Sciatic nerve (tissue), 2 donors: ENCODE measurements around the gene GSTCD. TPM values are rescaled to one million over a fixed set of nuclear protein-coding genes. Genes with fewer than 3 reads are reported as not detected.
"Not testable (repeated sequence)": the region's sequence is repeated elsewhere in the genome, so short reads cannot be mapped to it uniquely, and the experiment has no call there.

Experiments used
- ATAC-seq: fragments of 200-7000 bp; cut with Tn5 transposase; one replicate; pipeline ENCODE4 v1.9.1; 2020; ENCODE audit warnings: mild to moderate bottlenecking, moderate library complexity
- DNase-seq: peaks from one replicate; pipeline ENCODE4 v3.0.0-alpha.2; 2020; ENCODE audit warnings: low spot score
- intact Hi-C: fragments of 100-400 bp; cut with DNase I; formaldehyde crosslinking; loops from one replicate; pipeline ENCODE4 v1.14.2; 2022
- total RNA-seq: library from RNA; stranded (reverse); fragmentation: NEBNext Ultra II Directional; extraction: Animal tissue kit (Norgen Biotek cat#: 25700); gene quantifications from one replicate; pipeline ENCODE4 v1.2.1, GENCODE V29; 2021
- donor health status: DM: no; HTN: no; CAD: no.
- donor health status: DM: no; HTN: no; CAD: no.

Gene GSTCD, protein sequence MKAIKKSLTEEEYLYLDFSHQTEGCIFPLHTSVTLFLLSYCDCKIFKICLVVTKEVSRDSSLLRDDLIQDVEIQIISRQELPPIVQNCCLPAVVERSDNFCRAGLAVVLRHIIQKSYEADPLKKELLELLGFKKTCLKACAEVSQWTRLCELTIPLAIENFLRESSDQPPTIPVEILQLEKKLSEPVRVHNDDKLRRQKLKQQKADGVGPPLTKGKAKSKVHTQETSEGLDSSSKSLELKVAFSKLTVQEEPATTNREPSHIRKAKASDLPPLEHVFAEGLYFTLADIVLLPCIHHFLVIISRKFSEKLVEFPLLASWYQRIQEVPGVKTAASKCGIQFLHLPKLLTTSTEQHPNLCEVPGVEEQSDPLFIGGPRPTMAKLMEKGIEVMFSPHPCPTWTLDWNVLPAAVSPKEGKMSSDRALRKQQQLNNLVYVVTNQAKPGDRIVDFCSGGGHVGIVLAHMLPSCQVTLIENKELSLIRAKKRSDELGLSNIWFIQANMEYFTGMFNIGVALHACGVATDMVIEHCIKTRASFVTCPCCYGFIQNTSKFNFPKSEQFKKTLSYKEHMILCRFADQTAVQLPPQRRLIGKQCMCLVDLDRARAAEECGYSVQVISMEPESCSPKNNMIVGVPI
- total RNA-seq, result 7.4 TPM

DNA sequence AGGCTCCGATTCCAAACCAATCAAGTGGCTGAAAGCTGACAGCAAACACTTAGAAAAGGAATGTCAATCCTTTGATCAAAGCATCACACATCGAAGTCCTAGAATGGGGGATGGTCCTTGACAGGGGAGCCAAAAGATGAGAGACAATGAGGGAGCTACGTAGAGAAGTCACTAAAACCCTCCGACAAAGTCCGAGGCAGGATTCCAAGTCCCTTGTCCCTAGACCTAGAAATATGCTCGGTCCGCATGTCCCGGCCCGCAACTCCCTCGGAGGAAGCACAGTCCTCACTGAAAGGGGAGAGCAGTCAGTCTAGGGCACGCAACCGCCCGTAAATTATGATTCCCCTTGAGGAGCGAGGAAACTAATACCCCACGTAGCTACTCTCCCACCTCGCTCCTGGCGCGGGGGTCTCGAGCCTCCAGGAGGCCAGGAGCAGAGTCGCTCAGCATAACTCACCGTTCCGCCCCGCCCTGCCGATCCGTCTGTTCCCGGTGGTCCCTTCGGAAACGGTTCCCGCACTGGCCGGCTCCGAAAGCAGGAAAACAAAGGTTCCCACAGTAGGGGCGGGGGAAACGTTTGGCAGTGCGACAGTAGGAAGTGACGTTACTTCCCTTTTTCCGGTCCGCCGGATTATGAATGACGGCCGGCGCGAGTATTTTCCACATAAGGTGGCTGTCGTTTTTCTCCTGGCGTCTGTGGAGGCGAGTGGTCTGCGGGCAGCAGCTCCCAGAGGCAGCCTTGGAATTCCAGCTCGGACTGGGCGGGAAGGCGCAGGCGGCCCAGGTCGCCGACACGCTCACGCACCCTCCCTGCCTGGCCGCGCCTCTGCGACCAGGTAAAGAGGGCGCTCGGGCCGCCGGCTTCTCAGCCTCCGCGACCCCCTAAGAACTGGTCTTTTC is at the start of gene GSTCD, which contains the start of gene INTS12:
GSTCD (plus strand) TSS at position 604 of the 900 bp plus-strand sequence. CDS start 8,830 bp downstream, outside the sequence.
INTS12 (minus strand) TSS at position 509 of the 900 bp plus-strand sequence. CDS start 8,684 bp downstream, outside the sequence.
- intact Hi-C loops, result no loop called here

DNA sequence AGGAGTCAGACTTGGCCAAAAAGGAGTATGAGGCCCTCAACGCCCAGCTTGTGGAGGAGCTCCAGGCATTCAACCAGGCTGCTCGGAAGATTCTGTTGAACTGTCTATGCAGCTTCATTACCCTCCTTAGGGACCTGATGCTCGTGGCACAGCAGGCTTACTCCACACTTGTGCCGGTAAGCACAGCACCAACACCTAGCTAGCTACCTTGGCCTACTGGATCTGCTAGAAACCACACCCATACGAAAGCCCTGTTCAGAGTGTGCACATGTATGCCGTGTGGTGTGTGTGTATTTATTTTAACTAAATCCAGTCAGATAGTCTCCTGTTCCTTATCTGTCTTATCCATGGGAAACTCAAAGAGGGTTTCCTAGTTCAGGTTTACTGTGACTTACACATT is 49.4 kb upstream of the GSTCD start:
- ATAC-seq (no peak), DNase-seq (no peak)
- intact Hi-C loops, result no loop called here

More for the DNA sequence above, at the start of gene GSTCD, which contains the start of gene INTS12:
- peak; percentile 95 for DNase-seq
- peak; percentile 99 for ATAC-seq

DNA sequence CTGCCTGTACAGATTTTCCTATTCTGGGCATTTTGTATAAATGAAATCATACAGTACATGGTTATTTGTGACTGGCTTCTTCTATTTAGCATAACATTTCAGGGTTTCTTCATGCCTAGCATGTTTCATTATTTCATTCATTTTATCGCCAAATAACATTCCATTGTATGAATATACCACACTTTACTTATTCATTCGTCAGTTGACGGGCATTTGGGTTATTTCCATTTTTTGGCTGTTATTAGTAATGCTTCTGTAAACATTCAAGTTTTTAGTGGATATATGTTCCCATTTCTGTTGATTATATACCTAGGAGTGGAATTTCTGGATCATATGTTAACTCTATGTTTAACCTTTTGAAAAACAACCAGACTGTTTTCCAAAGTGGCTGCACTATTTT is 47.6 kb upstream of the GSTCD start:
- ATAC-seq (no peak), DNase-seq (no peak)
- intact Hi-C loops, result no loop called here

DNA sequence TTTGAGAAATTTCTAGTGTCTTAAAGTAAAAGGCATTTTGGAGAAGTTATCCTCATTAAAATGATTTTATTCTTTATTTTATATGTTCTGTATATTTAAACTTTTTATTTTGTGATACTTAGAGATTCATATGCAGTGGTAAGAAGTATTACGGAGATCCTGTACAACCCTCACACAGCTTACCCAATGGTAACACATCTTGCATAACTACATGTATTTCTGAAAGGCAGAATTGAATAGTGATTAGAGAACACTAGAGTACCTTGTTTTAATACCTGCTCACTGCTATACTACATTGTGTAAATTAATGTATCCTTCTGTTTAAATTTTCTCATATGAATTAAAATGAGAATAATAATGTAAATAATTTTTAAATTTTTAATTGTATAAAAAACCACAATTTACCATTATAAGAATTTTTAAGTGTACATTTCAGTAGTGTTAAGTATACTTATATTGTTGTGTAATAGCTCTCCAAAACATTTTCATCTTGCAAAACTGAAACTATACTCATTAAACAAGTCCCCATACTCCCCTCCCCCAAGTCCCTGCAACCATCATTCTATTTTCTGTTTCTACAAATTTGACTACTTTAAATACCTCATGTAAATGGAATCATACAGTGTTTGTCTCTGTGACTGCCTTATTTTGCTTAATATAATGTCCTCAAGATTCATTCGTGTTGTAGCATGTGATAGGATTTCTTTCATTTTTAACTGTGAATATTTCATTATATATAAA is 45.5 kb upstream of the GSTCD start:
- ATAC-seq (no peak), DNase-seq (no peak)
- intact Hi-C loops, result no loop called here

DNA sequence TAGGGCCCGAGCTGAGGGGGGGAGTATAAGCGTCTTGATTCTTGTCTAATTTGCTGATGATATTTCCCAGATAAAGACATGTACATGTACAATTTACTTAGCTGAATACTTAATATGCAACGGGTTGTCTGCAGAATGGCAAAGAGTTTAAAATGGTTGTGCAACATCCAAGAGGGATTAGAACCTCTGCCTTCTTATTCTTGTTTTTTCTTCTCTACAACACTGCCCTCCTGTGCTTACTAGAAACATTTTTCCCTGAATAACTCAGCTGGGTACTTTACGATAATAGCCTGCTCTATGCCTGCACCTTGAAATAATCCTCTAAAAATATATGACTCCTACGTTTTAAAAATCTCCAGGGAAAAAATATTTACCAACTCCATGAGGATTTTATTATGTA is 41.9 kb upstream of the GSTCD start:
- DNase-seq, result no peak
- peak; percentile 49 for ATAC-seq
- intact Hi-C loops, result no loop called here

DNA sequence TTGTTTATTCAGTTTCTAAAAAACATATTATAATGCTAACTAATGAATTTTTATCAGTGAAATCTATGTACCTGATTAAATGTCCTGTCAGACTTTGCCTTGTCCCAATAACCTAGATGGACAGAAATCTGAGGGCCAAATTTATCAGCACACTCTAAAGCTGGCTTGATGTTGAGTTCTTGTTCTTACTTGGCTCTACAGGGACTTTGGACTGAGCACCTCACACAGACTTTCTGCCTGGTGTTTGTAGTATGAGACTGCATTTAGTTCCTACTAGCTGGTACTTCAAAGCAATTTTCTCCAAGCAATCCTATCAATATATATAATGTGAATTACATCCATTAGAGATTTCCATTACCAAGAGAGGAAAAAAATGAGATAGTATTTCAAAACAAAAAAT is 37.9 kb upstream of the GSTCD start:
- no peak for ATAC-seq
- intact Hi-C loops, result no loop called here

DNA sequence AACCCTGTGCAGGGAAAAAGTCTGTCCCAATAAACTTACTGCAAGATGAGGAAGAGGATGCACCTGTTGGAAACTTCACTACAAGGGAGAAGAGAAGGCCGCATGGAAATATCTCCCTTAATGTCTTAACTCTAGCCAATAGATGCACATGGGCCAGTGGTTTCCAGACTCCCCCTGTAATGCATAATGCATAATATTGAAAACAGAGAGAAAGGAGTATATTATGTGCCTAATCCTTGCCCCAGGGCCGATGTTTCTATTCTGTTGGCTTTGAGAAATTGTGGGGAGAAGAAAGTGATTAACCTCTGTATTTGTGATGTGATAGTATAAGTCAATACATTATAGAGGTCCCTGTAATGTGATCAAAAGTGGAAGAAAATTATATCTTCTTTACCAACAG is 37.3 kb upstream of the GSTCD start:
- DNase-seq (no peak), ATAC-seq (no peak)
- intact Hi-C loops, result no loop called here

More for the DNA sequence above, 37.9 kb upstream of the GSTCD start:
- no peak for DNase-seq

DNA sequence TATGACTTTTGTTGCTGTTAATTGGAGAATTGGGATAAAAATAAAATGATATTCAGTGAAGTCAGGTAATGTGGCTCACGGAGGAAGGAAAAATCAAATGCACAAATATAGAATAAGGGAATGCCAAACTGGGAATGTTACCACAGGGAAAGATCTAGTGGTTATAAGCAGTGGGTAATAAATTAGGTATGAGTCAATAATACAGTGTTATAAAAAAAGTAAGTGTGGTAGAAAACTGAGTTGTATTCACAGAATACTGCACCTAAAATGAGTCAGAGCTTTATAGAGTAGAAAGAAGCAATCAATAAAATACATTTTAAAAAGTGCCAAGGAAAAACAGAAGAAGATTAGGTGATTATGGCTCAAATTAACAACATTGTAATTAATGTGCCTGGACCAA is 34.6 kb upstream of the GSTCD start:
- intact Hi-C loops, result no loop called here

DNA sequence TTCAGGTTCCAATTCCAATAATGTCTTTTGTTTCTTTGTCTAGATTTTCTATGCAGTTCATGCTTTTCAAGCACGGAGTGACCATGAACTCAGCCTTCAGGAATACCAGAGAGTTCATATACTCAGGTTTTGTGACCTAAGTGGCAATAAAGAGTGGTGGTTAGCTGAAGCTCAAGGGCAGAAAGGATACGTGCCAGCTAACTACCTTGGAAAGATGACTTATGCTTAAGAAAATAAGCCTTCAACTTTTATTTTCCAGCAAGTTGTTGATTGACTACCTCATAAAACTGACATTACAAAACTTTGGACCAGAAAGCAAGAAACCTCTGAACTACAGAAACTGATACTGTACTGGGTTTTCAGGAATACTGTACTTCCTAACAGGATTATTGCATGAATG is 30.9 kb upstream of the GSTCD start:
- intact Hi-C loops, result no loop called here
- ATAC-seq (no peak), DNase-seq (no peak)

More for the DNA sequence above, 34.6 kb upstream of the GSTCD start:
- ATAC-seq, result no peak
- no peak for DNase-seq

DNA sequence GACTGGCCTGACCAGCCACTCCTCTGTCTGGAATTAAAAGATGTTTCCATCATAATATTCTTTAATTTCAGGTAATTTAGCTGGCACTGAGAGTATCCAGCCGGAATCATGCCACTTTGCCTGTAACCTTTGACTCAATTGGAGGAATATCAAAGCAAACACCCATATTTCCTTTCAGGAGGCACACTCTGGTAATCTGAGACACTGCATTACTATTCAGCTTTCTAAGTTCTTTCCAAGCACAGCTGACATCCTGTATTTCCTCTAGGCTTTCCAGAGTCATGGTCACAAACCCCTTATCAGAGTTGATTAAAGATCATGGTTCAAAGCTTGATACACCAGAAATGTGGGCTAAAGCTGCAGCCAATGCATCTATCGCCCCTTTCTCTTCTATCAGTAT is 29.4 kb upstream of the GSTCD start:
- ATAC-seq (no peak), DNase-seq (no peak)
- intact Hi-C loops, result no loop called here

DNA sequence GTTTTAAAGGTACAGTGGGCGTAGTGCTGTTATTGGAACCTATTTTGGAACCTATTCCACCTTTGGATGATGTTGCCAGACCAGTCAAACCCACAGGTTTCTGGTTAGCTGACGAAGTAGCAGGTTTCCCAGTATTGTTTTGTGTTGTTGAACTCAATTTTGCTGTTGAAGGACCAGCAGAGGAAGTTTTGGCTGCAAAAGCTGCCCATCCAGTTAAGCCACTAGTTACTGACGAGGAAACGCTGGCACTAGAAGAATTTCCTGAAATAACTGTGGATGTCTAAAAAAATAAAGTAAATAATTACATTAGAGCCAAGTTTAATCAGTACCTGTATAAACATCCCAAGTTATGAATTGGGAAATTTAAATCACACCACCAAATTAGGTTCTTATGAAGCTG is 25.5 kb upstream of the GSTCD start:
- DNase-seq, result no peak
- ATAC-seq, result no peak
- intact Hi-C loops, result no loop called here

DNA sequence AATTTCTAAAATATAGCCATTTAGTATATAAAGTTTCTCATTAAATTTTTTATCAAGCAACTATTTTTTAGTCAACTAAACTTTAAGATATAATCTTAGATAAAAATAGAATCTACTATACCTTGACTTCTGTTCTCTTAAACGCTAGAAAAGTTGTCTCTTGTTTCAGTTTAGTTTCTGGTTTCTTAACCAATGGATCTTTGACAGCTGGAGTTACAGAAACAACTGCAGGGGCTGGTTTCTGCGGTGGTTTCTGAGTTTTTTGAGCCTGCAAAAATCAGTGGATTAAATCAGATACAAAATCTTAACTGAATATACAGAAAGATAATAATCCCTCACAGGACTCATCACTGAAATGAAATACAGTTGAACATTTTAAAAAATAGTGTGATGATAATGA is 22.0 kb upstream of the GSTCD start:
- ATAC-seq (no peak), DNase-seq (no peak)
- intact Hi-C loops, result no loop called here

DNA sequence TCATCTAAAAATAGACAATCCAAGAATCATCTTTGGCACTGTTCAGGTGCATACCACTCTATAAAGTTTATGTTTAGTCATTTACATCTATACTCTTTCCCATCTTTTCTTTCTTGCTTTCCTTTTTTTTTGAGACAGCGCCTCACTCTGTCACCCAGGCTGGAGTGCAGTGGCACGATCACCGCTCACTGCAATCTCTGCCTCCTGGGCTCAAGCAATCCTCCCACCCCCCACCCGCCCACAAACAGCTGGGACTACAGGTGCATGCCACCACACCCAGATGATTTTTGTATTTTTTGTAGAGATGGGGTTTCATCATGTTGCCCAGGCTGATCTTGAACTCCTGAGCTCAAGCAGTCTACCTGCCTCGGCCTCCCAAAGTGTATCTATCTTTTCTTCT is 13.8 kb upstream of the GSTCD start:
- intact Hi-C loops, DNase-seq, ATAC-seq: not testable (repeated sequence)

DNA sequence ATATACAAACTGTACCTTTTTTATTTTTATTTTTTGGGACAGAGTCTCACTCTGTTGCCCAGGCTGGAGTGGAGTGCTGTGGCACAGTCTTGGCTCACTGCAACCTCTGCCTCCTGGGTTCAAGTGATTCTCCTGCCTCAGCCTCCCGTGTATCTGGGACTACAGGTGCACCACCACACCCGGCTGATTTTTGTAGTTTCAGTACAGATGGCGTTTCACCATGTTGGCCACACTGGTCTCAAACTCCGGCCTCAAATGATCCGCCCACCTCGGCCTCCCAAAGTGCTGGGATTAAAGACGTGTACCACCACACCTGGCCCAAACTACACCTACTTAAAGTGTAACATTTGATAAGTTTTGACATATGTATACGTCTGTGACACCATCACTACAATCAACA is 12.8 kb upstream of the GSTCD start:
- intact Hi-C loops, ATAC-seq, DNase-seq: not testable (repeated sequence)

DNA sequence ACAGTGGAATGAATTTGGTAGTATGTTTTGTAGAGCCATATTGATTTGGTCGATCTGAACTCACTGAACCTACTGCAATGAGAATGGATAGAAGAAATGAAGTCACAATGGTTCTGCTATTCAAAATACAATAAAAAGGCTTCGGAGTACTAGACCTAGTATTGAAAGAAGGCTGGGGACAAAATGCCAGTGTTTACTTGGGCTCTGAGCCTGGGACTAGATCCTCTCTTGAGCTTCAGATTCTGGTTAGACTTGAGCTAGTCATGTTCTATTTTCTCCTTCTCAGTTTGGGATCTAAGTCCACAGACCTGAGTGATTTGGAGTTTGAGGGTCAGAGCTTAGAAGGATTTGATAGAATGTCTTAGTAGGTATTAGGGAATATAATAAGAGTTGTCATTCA is 10.0 kb upstream of the GSTCD start:
- intact Hi-C loops, result no loop called here
- no peak for DNase-seq
- ATAC-seq, result no peak

DNA sequence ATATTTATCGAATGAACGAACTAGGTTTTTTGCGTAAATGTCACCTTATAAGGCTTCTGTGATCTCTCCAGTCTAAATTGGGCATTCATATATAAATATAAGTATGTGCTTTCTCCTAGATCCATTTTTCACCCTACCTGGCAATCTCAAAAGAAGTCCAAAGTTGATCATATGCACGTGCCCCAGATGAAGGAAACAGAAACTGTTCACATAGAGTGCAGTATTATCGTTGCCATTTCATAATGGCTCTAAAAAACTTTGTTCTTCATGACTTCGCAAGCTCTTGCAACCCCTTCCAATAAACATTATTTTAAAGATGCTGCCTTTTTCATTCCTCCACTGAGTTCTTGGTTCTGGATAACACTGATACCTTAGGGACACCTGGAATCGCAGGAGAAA is 803 bp upstream of the GSTCD start:
- no peak for ATAC-seq
- DNase-seq, result no peak
- intact Hi-C loops, result no loop called here

DNA sequence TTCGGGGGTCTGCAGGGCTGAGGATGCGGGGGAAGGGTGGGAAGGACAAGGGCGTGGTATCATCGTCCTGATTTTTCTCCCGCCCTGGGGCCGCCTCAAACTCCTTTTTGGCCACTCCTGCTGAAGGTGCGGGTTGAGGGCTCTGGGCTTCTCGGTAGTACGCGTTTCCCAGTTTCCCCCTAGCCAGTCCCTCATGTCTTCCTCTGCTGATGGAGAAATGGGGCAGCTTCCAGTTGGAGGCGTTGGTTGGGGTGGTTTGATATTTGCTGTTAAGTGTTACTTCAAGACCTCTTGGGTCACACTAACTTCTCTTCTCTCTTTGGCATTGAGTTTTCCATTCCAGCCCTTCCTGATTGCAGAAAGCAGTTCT is 482 bp downstream of the GSTCD start:
- ATAC-seq (peak; percentile 36), DNase-seq (no peak)
- intact Hi-C loops, result no loop called here

DNA sequence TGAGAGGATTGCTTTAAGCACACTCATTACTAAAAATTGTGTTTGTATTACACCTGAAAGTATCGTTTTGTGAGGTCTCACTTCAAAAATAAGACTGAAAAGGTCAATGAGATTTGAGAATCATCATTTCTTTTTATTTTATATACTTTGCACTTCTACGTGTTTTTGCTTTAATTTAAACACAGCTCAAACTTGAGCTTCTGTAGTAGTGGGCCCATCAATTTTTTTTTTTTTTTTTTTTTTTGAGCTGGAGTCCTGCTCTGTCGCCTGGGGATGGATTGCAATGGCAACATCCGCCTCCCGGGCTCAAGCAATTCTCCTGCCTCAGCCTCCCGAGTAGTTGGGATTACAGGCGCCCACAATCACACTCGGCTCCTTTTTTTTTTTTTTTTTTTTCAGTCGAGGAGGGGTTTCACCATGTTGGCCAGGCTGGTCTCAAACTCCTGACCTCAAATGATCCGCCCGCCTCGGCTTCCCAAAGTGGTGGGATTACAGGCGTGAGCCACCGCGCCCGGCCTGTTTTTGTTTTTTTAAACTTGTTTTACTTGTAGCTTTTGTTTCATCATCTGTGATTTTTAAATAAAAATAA is 1.5 kb downstream of the GSTCD start:
- intact Hi-C loops, result no loop called here
- DNase-seq, result no peak
- no peak for ATAC-seq
